HCT116 (cell line): ENCODE data around the gene NRCAM. TPM values are rescaled to one million over a fixed set of nuclear protein-coding genes. Genes with fewer than 3 reads are reported as not detected.

Experiments used
- ATAC-seq: fragments of 200-7000 bp; cut with Tn5 transposase; 2 replicates; pipeline ENCODE4 v1.9.1; 2020; ENCODE audit warnings: mild to moderate bottlenecking, moderate library complexity
- BruUV-seq: library from RNA; stranded (reverse); fragments of 400-500 nt; replicated peaks from 2 replicates; lab custom pipeline; 2021; lab: Mats Ljungman, UMichigan
- CTCF ChIA-PET: fragments of 300-600 bp; sonication (Branson Sonifier 250); formaldehyde crosslinking; loops from one replicate; lab custom pipeline; 2021; ENCODE audit warnings: antibody characterized with exemption; lab: Charles Lee
- POLR2A ChIA-PET: fragments of 300-600, 350-600 bp; sonication (Branson Sonifier 250); formaldehyde crosslinking; loops from one replicate; lab custom pipeline; 2021; ENCODE audit warnings: antibody characterized with exemption; lab: Charles Lee
- RAD21 ChIA-PET, 2 experiments: fragments of 300-600 bp; sonication (Branson Sonifier 250); formaldehyde crosslinking; loops; one replicate each; lab custom pipeline; 2023; ENCODE audit warnings: low total read pairs in 2 of 2; ENCODE audit not compliant: uncharacterized antibody in 2 of 2, unreplicated experiment in 2 of 2, low non-redundant PET in 1 of 2; lab: Charles Lee
- DNase-seq: peaks from one replicate; pipeline ENCODE4 v3.0.0-alpha.2; 2010; ENCODE audit warnings: low read depth, low spot score
- H2AFZ ChIP-seq: fragments of 200-600 bp; shearing (Covaris generic), sonication (generic); 2 replicates; pipeline ENCODE4 v1.6.1; 2017; ENCODE audit warnings: low read depth, mixed run types, mixed read lengths, antibody characterized with exemption, low read length; ENCODE audit not compliant: poor library complexity, severe bottlenecking
- H3K27ac ChIP-seq: 2 replicates; pipeline ENCODE4 v1.5.1; 2012; ENCODE audit warnings: low read depth, low read length
- H3K27me3 ChIP-seq: fragments of 200-600 bp; sonication (generic); 2 replicates; pipeline ENCODE4 v1.6.1; 2016; ENCODE audit warnings: mixed run types, low read length, mixed read lengths; ENCODE audit not compliant: insufficient read depth
- H3K36me3 ChIP-seq, 2 experiments: fragments of 200-500 bp in 1 of 2; fragments of 200-600 bp in 1 of 2; sonication (Bioruptor generic) in 1 of 2; sonication (generic) in 1 of 2; 2 replicates each; pipeline versions ENCODE4 v1.5.1 to v1.6.1; 2014 to 2016; ENCODE audit warnings: low read length in 2 of 2, inconsistent platforms in 1 of 2, mixed read lengths in 1 of 2, mixed run types in 1 of 2; ENCODE audit not compliant: insufficient read depth in 2 of 2, control insufficient read depth in 1 of 2
- H3K4me1 ChIP-seq, 2 experiments: fragments of 200-600 bp in 1 of 2; sonication (generic) in 1 of 2; 2 replicates each; pipeline versions ENCODE4 v1.5.1 to v1.6.1; 2012 to 2017; ENCODE audit warnings: low read length in 2 of 2, inconsistent platforms in 1 of 2, mild to moderate bottlenecking in 1 of 2, mixed read lengths in 1 of 2, mixed run types in 1 of 2, moderate library complexity in 1 of 2; ENCODE audit not compliant: insufficient read depth in 2 of 2, control insufficient read depth in 1 of 2
- H3K4me2 ChIP-seq: fragments of 200-600 bp; sonication (generic); 2 replicates; pipeline ENCODE4 v1.6.1; 2017; ENCODE audit warnings: mixed run types, low read length, mixed read lengths
- H3K4me3 ChIP-seq, 2 experiments: fragments of 200-600 bp in 1 of 2; sonication (generic) in 1 of 2; replicated peaks in 1 of 2; 2 replicates each; pipeline ENCODE4 v1.5.1; 2011 to 2016; ENCODE audit warnings: low read length in 2 of 2, control low read depth in 1 of 2, low read depth in 1 of 2, mild to moderate bottlenecking in 1 of 2, mixed read lengths in 1 of 2, mixed run types in 1 of 2
- H3K79me2 ChIP-seq: fragments of 200-600 bp; sonication (generic); 2 replicates; pipeline ENCODE4 v1.6.1; 2017; ENCODE audit warnings: mild to moderate bottlenecking, mixed run types, low read length, moderate library complexity, mixed read lengths; ENCODE audit not compliant: insufficient read depth
- H3K9ac ChIP-seq: fragments of 200-600 bp; sonication (generic); 2 replicates; pipeline ENCODE4 v1.6.1; 2016; ENCODE audit warnings: low read length, mixed read lengths
- H3K9me2 ChIP-seq: fragments of 200-600 bp; sonication (generic), shearing (Covaris generic); 2 replicates; pipeline ENCODE4 v1.6.1; 2017; ENCODE audit warnings: mixed run types, mild to moderate bottlenecking, moderate library complexity; ENCODE audit not compliant: insufficient read depth
- H3K9me3 ChIP-seq, 2 experiments: fragments of 200-500 bp in 1 of 2; fragments of 200-600 bp in 1 of 2; sonication (Bioruptor generic) in 1 of 2; sonication (generic) in 1 of 2; 2 replicates each; pipeline ENCODE4 v1.6.1; 2014 to 2017; ENCODE audit warnings: low read length in 2 of 2, mixed read lengths in 2 of 2, inconsistent platforms in 1 of 2, low read depth in 1 of 2, mild to moderate bottlenecking in 1 of 2, mixed run types in 1 of 2, moderate library complexity in 1 of 2; ENCODE audit not compliant: control insufficient read depth in 1 of 2, insufficient read depth in 1 of 2
- H4K20me1 ChIP-seq: fragments of 200-600 bp; sonication (generic), shearing (Covaris generic); 2 replicates; pipeline ENCODE4 v1.6.1; 2017; ENCODE audit warnings: mixed run types, mild to moderate bottlenecking, moderate library complexity; ENCODE audit not compliant: insufficient read depth
- ATF3 ChIP-seq: IDR thresholded peaks from 2 replicates; pipeline ENCODE4 v1.6.1; 2012
- CTCF ChIP-seq, 3 experiments: fragments of 200-600 bp in 1 of 3; sonication (generic) in 1 of 3; IDR thresholded peaks in 2 of 3; conservative IDR thresholded peaks in 1 of 3; 2 replicates each; pipeline ENCODE4 v1.5.1; 2012 to 2017; ENCODE audit warnings: low read depth in 2 of 3, low read length in 2 of 3, antibody characterized with exemption in 1 of 3, borderline replicate concordance in 1 of 3, control low read depth in 1 of 3, mild to moderate bottlenecking in 1 of 3, mixed read lengths in 1 of 3, mixed run types in 1 of 3, moderate library complexity in 1 of 3; ENCODE audit not compliant: insufficient read depth in 1 of 3
- EGR1 ChIP-seq: IDR thresholded peaks from 2 replicates; pipeline ENCODE4 v1.6.1; 2012; ENCODE audit warnings: low read depth
- EZH2 ChIP-seq: fragments of 200-600 bp; sonication (generic); IDR thresholded peaks from 2 replicates; pipeline ENCODE4 v1.6.1; 2017; ENCODE audit warnings: antibody characterized with exemption, mixed run types
- JUND ChIP-seq: IDR thresholded peaks from 2 replicates; pipeline ENCODE4 v1.6.1; 2012
- MAX ChIP-seq: IDR thresholded peaks from 2 replicates; pipeline ENCODE4 v1.6.1; 2012
- POLR2A ChIP-seq: IDR thresholded peaks from 2 replicates; pipeline ENCODE4 v1.7.0; 2011; ENCODE audit warnings: borderline replicate concordance; ENCODE audit not compliant: insufficient read depth, insufficient read length; ENCODE audit errors: extremely low read depth
- POLR2AphosphoS5 ChIP-seq: IDR thresholded peaks from 2 replicates; pipeline ENCODE4 v1.6.1; 2011; ENCODE audit warnings: mild to moderate bottlenecking, low read depth, low read length, moderate library complexity
- SIN3A ChIP-seq: IDR thresholded peaks from 2 replicates; pipeline ENCODE4 v1.6.1; 2012; ENCODE audit warnings: low read depth
- SP1 ChIP-seq: IDR thresholded peaks from 2 replicates; pipeline ENCODE4 v1.6.1; 2012; ENCODE audit warnings: low read depth
- YY1 ChIP-seq: IDR thresholded peaks from 2 replicates; pipeline ENCODE4 v1.6.1; 2011; ENCODE audit warnings: low read length, low read depth, moderate library complexity, mild to moderate bottlenecking; ENCODE audit not compliant: insufficient replicate concordance; ENCODE audit errors: extremely low read depth
- ZFX ChIP-seq: fragments of 450-650 bp; IDR thresholded peaks from 2 replicates; pipeline ENCODE4 v1.6.1; 2017
- intact Hi-C: fragments of 100-400 bp; cut with micrococcal nuclease; formaldehyde crosslinking; loops from 2 replicates; pipeline ENCODE4 v1.10.0; 2022
- total RNA-seq: library from RNA; stranded (reverse); gene quantifications from one replicate; pipeline ENCODE4 v1.2.1, GENCODE V29; 2021; ENCODE audit not compliant: unreplicated experiment

The NRCAM gene
- total RNA-seq, 1 experiment from 2014 or later = 0.15 TPM

- Histone ChIP-seq H3K4me2 (no peak overlapping the region), H3K36me3 (no peaks in the 10 kb centered on the region), H3K9ac (no peak overlapping the region), H3K4me3 (no peak overlapping the region)
- ChIA-PET POLR2A (no interaction called here), RAD21 (no interaction called here)
- no peak for ATAC-seq
- TF ChIP-seq SP1 = no peak
- TF ChIP-seq CTCF (IDR thresholded peaks at IDR 0.05 in 2 of 3, conservative IDR thresholded peaks at IDR 0.05 in 1 of 3; ENCODE audit: borderline replicate concordance in 1 of 3, insufficient read depth in 1 of 3, low read depth in 2 of 3, low read length in 2 of 3) = 0 out of 6 replicates have a peak, but pooled peaks of 1 of the 3 experiments have one; percentile 8
- TF ChIP-seq MAX = no peak
- no peak for TF ChIP-seq ATF3
- no peak for TF ChIP-seq EGR1
- TF ChIP-seq, all 23 proteins: peak for 1
- Histone ChIP-seq H3K9me3 (no peaks in the 10 kb centered on the region), H4K20me1 (no peaks in the 10 kb centered on the region), H3K4me1 (no peaks in the 10 kb centered on the region), H3K9me2 (no peaks in the 10 kb centered on the region), H3K27ac (no peak overlapping the region), H3K27me3 (no peaks in the 10 kb centered on the region; the same call in 1 of the 2 replicates), H3K79me2 (no peaks in the 10 kb centered on the region), H2AFZ (no peak overlapping the region)
- no peak for DNase-seq
- intact Hi-C loops = no loop called here
- CTCF ChIA-PET = no interaction called here
- no TSS peak for BruUV-seq
These were observed 80.0 kb downstream of the NRCAM start for GRCh38 chr7:108376206-108376605.

GRCh38 chr7:108375668-108376067 is 80.6 kb downstream of the NRCAM start:
- Histone ChIP-seq H3K27me3 (no peaks in the 10 kb centered on the region; the same call in 1 of the 2 replicates), H3K4me1 (no peaks in the 10 kb centered on the region), H4K20me1 (no peaks in the 10 kb centered on the region), H3K27ac (no peak overlapping the region), H3K4me3 (no peak overlapping the region), H3K4me2 (no peak overlapping the region), H2AFZ (no peak overlapping the region), H3K9ac (no peak overlapping the region), H3K9me2 (no peaks in the 10 kb centered on the region), H3K36me3 (no peaks in the 10 kb centered on the region), H3K79me2 (no peaks in the 10 kb centered on the region), H3K9me3 (no peaks in the 10 kb centered on the region)
- ChIA-PET CTCF (no interaction called here), RAD21 (no interaction called here), POLR2A (no interaction called here)
- no TSS peak for BruUV-seq
- DNase-seq = no peak
- intact Hi-C loops = no loop called here
- no peak for ATAC-seq
- TF ChIP-seq EZH2 = no peak
- TF ChIP-seq POLR2AphosphoS5 = no peak
- TF ChIP-seq ATF3 = no peak
- no peak for TF ChIP-seq SIN3A
- no peak for TF ChIP-seq YY1
- TF ChIP-seq POLR2A = no peak
- no peak for TF ChIP-seq JUND
- no peak for TF ChIP-seq CTCF (IDR thresholded peaks at IDR 0.05 in 2 of 3, conservative IDR thresholded peaks at IDR 0.05 in 1 of 3; ENCODE audit: borderline replicate concordance in 1 of 3, insufficient read depth in 1 of 3, low read depth in 2 of 3, low read length in 2 of 3)
- no peak for TF ChIP-seq ZFX
